NCI-H460 (cell line): ENCODE data around the gene NPAS3. TPM values are rescaled to one million over a fixed set of nuclear protein-coding genes. Genes with fewer than 3 reads are reported as not detected.

Experiments used
- DNase-seq: peaks from one replicate; pipeline ENCODE4 v3.0.0-alpha.2; 2016; ENCODE audit warnings: low read depth; ENCODE audit errors: extremely low read depth
- total RNA-seq: library from RNA; depleted of rRNA; stranded (reverse); fragments of >200 nt; shearing (Covaris generic); gene quantifications from 2 replicates; pipeline ENCODE4 v1.2.3, GENCODE V29; 2014

The NPAS3 gene
- total RNA-seq, 1 experiment from 2014 or later: 0.62 TPM

GRCh38 chr14:32940066-32940651, 1.5 kb downstream of the NPAS3 start:
- DNase-seq: no peak

- no peak for DNase-seq
These were observed 2.3 kb downstream of the NPAS3 start for GRCh38 chr14:32940711-32941667.

GRCh38 chr14:32941668-32942065, 3.0 kb downstream of the NPAS3 start:
- DNase-seq: no peak

GRCh38 chr14:32947081-32947480, 8.4 kb downstream of the NPAS3 start:
- DNase-seq: no peak

GRCh38 chr14:32947792-32948191, 9.1 kb downstream of the NPAS3 start:
- no peak for DNase-seq

GRCh38 chr14:32950584-32950983, 11.9 kb downstream of the NPAS3 start:
- DNase-seq: no peak

GRCh38 chr14:32967421-32967820, 28.7 kb downstream of the NPAS3 start:
- no peak for DNase-seq

- no peak for DNase-seq
These were observed 30.4 kb downstream of the NPAS3 start for GRCh38 chr14:32968972-32969544.

- no peak for DNase-seq
These were observed 39.2 kb downstream of the NPAS3 start for GRCh38 chr14:32977913-32978312.

- no peak for DNase-seq
These were observed 40.1 kb downstream of the NPAS3 start for GRCh38 chr14:32978691-32979255.

GRCh38 chr14:32980178-32980901, 41.7 kb downstream of the NPAS3 start:
- no peak for DNase-seq

GRCh38 chr14:32980902-32981501, 42.3 kb downstream of the NPAS3 start:
- DNase-seq: no peak

GRCh38 chr14:32984241-32984930, 45.7 kb downstream of the NPAS3 start:
- DNase-seq: no peak

GRCh38 chr14:32985866-32986265, 47.2 kb downstream of the NPAS3 start:
- no peak for DNase-seq

- DNase-seq: no peak
These were observed 48.3 kb downstream of the NPAS3 start for GRCh38 chr14:32986791-32987540.

GRCh38 chr14:32991691-32992090, 53.0 kb downstream of the NPAS3 start:
- DNase-seq: no peak

- DNase-seq: no peak
These were observed 55.2 kb downstream of the NPAS3 start for GRCh38 chr14:32993921-32994320.

GRCh38 chr14:32996343-32996742, 57.7 kb downstream of the NPAS3 start:
- DNase-seq: no peak

- no peak for DNase-seq
These were observed 59.8 kb downstream of the NPAS3 start for GRCh38 chr14:32998433-32998832.
